ENCODE results near the gene ABCA10. TPM values are rescaled to one million over a fixed set of nuclear protein-coding genes. Genes with fewer than 3 reads are reported as not detected.
"Not testable (repeated sequence)": the region's sequence is repeated elsewhere in the genome, so short reads cannot be mapped to it uniquely, and the experiment has no call there.

ABCA10 gene
- total and polyA plus RNA-seq, 2 of the 8 experiments (the other 6 are each of a cell fraction or from before 2014, with no cell fraction given), result not detected

GRCh38 chr17:69168642-69169041, 60.0 kb downstream of the ABCA10 start:
- H3K36me3 ChIP-seq (ENCODE audit: control insufficient read depth in 2 of 4, insufficient read depth in 4 of 4, low read length in 3 of 4); H3K79me2 ChIP-seq (ENCODE audit: control insufficient read depth in 1 of 2, insufficient read depth in 2 of 2, low read length in 2 of 2); H4K20me1 ChIP-seq (replicated peaks in 1 of 2; ENCODE audit: control insufficient read depth in 1 of 2, insufficient read depth in 2 of 2, low read length in 2 of 2); H3K18ac ChIP-seq (ENCODE audit: extremely low read depth, low read length); H2BK20ac ChIP-seq (ENCODE audit: low read length); H3K4me3 ChIP-seq (ENCODE audit: extremely low read depth in 1 of 4, insufficient read depth in 2 of 4, low read depth in 3 of 4, low read length in 4 of 4); H4K91ac ChIP-seq (replicated peaks; ENCODE audit: insufficient read length, low read length); POLR2A ChIA-PET (ENCODE audit: partially characterized antibody); H2BK15ac ChIP-seq (ENCODE audit: low read length); H3K27me3 ChIP-seq (replicated peaks in 1 of 4; ENCODE audit: control insufficient read depth in 3 of 4, extremely low read depth in 1 of 4, insufficient read depth in 3 of 4, low read length in 3 of 4); H3K9ac ChIP-seq (replicated peaks in 1 of 4; ENCODE audit: extremely low read depth in 1 of 4, low read depth in 3 of 4, low read length in 3 of 4); H4K8ac ChIP-seq (ENCODE audit: extremely low read depth, insufficient read depth, low read length); FAIRE-seq; CTCF ChIA-PET (ENCODE audit: partially characterized antibody); H2AK5ac ChIP-seq (ENCODE audit: low read depth, low read length); H3K9me3 ChIP-seq (ENCODE audit: insufficient read depth in 2 of 2, low read depth in 1 of 2, low read length in 1 of 2); H3K56ac ChIP-seq (replicated peaks; ENCODE audit: insufficient read length, low read depth, low read length); H2BK120ac ChIP-seq (replicated peaks; ENCODE audit: low read depth, low read length); H4K5ac ChIP-seq (ENCODE audit: insufficient read length, low read depth, low read length); H3K4me1 ChIP-seq (replicated peaks in 1 of 4; ENCODE audit: control insufficient read depth in 3 of 4, insufficient read depth in 4 of 4, low read length in 3 of 4); H2BK5ac ChIP-seq (ENCODE audit: low read depth, low read length); H3K4ac ChIP-seq (replicated peaks; ENCODE audit: insufficient read length, low read depth, low read length); H3K23ac ChIP-seq (ENCODE audit: insufficient read length); H3K23me2 ChIP-seq (ENCODE audit: low read depth, low read length); H3K4me2 ChIP-seq (ENCODE audit: insufficient read depth in 1 of 2, low read depth in 2 of 2, low read length in 2 of 2); H3K14ac ChIP-seq (ENCODE audit: insufficient read length); DNase-seq (ENCODE audit: low read depth in 1 of 2, low spot score in 2 of 2); H3K79me1 ChIP-seq (ENCODE audit: low read depth, low read length); H3K27ac ChIP-seq (ENCODE audit: low read depth, low read length); H2BK12ac ChIP-seq (ENCODE audit: low read depth, low read length); H2AFZ ChIP-seq (ENCODE audit: low read length): not testable (repeated sequence)
